HG02840 (cell line): ENCODE measurements around the gene ALG1.
"Not testable (repeated sequence)": the region's sequence is repeated elsewhere in the genome, so short reads cannot be mapped to it uniquely, and the experiment has no call there.

ENCODE experiments used
- ATAC-seq: cut with Tn5 transposase; IDR thresholded peaks from one replicate; pipeline ENCODE4 v1.9.1; 2021; ENCODE audit warnings: mild to moderate bottlenecking, moderate library complexity, moderate number of reproducible peaks; ENCODE audit not compliant: unreplicated experiment, low FRiP score

Gene ALG1

DNA sequence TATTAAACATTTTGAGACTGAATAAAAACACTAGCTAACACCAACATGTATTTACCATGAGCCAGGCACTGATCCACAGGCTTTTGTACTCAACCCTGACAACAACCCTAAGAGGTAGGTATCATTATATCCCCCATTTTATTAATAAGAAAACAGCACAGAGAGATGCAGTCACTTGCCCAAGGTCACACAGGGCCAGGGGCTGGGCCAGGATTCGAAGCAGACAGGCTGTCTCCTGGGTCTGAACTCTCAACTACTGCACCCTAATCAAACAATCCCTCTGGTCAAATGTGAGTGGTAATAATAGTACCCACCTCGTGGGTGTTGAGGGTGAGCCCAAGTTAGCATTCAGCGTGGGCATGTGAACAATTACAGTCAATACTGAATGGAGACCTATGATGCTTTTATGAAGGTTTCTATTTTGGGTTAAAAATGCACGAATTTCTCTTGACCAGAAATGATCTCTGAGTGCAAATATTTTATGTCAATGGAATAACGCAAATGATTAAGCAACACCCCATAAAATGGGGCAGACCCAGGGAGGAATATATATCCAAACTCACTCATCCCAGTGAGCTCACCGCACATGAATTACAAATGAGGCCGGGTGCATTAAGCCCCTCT, 24.9 kb downstream of the ALG1 start:
- ATAC-seq = not testable (repeated sequence)

DNA sequence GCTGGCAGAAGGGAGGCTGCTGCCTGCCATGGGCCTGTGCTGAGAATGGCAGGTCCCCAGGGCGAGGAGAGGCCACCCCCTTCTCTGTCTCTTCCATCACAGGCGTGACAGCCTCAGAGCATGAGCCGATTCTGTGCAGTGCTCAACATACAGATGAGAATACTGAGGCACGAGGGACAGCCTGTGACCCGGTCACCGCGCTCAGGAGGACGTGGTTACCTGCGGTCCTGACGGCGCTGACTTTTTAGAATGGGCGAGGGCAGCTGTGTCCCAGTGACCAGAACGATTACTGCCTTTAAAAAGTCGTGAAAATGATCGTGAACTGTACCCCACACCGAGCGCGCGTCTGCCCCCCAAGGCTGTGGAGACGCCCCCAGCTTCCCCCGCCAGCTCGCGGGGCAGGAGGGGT, 25.4 kb downstream of the ALG1 start:
- not testable (repeated sequence) for ATAC-seq

GRCh38 chr16:5097470-5098220, 26.0 kb downstream of the ALG1 start, which contains the start of gene EEF2KMT:
TSS of gene EEF2KMT (minus strand) at chr16:5097795. CDS start at chr16:5097739, 56 bp downstream.
- peak; percentile 92 for ATAC-seq

GRCh38 chr16:5098221-5099159, 26.8 kb downstream of the ALG1 start:
- peak; percentile 88 for ATAC-seq

GRCh38 chr16:5099174-5099573, 27.5 kb downstream of the ALG1 start:
- ATAC-seq = not testable (repeated sequence)

GRCh38 chr16:5103296-5104032, 31.8 kb downstream of the ALG1 start:
- ATAC-seq = not testable (repeated sequence)

GRCh38 chr16:5105039-5105438, 33.4 kb downstream of the ALG1 start:
- ATAC-seq = not testable (repeated sequence)

GRCh38 chr16:5108505-5109158, 37.0 kb downstream of the ALG1 start:
- no peak for ATAC-seq

- not testable (repeated sequence) for ATAC-seq
Measured at GRCh38 chr16:5110933-5111332, 39.3 kb downstream of the ALG1 start.

DNA sequence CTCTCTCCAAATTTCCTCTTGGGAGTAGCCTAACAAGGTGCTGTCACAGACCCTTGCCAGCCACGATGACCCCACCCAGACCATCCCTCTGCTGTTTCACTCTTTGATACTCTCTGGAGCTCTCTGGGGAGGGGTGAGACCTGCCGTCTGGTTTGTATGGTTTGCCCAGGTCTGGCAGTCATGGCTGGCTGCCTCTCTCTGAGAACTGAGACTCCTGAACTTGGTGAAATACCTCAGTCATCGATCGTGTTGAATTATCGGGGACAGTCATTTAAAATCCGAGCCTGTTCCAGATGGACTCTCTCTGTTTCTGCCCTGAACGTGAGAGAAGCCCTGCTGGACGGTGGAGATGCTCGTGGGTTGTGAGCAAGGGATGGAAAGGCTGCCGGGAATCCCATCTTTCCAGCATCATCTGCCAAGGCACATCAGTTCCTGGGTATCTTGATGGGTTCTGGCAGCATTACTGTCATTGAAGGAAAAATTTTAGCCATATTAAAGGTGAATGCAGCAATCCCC, 45.2 kb downstream of the ALG1 start:
- ATAC-seq = not testable (repeated sequence)

DNA sequence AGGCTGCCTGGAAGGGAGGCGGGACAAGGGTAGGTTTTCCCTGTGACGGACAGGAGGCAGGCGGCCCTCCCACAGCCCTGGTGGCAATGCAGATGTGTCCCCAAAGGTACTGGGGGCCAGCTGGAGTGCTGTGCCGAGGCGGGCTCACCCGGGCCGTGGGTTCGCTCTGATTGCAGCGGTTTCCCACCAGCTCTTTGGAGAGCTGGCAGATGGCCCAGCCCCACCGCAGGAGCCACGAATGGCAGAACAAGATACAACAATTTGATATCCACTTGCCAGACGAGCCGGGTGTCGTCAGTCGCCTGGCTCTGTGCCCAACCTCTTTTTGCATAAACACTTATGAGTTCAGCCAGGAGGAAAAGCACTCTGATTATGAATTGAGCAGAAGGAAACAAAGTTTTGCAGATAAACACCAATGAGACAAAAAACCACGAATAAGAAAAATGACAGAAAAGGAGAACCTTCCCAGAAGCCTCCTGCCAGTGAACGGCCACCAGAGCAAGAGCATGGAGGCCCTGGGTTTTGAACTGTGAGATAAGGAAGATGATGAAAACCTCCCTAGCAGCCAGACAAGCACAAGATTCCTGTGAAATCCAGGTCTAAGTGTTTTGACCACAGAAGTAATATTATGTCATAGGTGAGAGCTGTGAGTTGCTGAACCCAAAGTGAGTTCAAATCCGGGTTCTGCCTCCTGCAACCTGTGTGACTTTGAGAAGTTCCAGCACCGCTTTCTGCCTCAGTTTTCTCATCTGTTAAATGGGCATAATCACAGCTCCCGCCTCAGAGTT, 45.9 kb downstream of the ALG1 start:
- ATAC-seq = not testable (repeated sequence)

- ATAC-seq = not testable (repeated sequence)
Measured at GRCh38 chr16:5131467-5132004, 59.9 kb downstream of the ALG1 start.

DNA sequence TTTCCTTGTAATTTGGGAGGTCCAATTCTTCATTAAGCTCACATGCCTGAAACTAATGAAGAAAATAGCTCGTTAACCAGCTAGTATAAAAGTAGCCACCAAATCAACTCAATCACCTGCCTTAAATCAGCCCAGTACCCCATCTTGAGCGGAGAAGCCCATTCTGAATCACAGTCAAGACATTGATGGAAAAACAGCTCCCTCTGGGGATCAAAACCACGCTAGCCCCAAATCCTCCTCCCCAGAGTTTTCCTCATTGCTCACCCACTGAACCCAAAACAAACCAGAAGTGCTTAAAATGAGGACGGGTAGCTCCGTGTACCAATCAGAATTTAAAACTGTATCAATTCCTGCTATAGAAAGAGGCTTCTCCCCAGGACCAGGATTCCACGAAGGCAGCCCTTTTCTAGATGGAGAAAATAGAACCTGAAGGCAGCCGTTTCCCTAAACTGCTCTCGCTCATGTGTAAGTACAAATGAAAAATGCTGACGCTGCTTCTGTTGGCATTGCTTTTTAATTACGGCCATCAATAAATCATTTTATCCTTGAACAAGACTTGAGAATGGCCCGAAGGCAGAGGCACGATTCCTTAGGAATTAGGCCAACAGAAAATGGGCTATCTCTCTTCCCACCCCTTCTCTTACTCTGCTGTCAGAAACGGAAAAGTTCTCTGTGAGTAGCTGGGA, 61.4 kb downstream of the ALG1 start:
- not testable (repeated sequence) for ATAC-seq

DNA sequence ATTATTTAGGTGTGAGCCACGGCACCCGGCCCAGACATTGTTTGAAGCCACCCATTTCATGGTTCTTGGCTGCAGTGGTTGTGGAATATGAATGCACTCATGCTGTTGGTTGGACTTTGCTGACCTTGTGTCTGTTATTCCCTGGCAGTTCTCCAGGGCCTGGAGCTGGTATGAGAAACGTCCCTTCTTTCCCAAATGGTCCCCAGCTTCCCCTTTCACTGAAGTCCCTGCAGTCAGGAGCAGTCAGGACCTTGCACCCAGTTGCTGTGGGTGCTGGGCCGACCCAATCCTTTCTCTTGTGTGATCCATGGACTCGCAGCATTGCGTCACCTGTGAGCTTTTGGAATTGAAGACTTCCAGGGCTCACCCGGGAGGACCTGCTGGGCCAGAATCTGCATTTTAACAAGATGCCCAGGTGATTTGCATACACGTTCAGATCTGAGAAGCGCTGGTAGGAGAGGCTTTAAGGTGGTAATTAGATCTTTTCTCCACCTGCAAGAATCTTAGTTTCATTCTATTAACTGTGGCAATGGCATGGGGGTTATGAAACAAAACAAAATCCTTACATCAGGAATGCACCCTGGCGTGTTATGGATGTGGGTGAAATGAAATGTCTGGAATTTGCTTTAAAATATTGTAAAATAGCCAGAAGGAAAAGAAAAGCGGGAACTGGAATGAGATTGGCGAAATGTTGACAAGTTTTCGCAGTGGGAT, 63.3 kb downstream of the ALG1 start:
- ATAC-seq = not testable (repeated sequence)
